Breast epithelium (tissue), 3 donors: Measurements from ENCODE around the gene ERGIC1.

Experiments used
- POLR2A ChIP-seq: fragments of 450-650 bp; IDR thresholded peaks from one replicate; pipeline ENCODE4 v1.6.1; 2016; ENCODE audit warnings: antibody characterized with exemption, mild to moderate bottlenecking, moderate library complexity
- POLR2AphosphoS5 ChIP-seq, 3 donors: sonication (generic); formaldehyde crosslinking; IDR thresholded peaks; one replicate each; pipeline ENCODE4 v1.6.1; 2017; ENCODE audit warnings: antibody characterized with exemption in 3 of 3
- TF ChIP-seq, protein P1 (sequence below), 3 donors: fragments of 450-650 bp; IDR thresholded peaks; one replicate each; pipeline ENCODE4 v1.5.1; 2016 to 2017; ENCODE audit warnings: antibody characterized with exemption in 3 of 3, mild to moderate bottlenecking in 3 of 3, moderate library complexity in 3 of 3

- TF ChIP-seq, protein P1, sequence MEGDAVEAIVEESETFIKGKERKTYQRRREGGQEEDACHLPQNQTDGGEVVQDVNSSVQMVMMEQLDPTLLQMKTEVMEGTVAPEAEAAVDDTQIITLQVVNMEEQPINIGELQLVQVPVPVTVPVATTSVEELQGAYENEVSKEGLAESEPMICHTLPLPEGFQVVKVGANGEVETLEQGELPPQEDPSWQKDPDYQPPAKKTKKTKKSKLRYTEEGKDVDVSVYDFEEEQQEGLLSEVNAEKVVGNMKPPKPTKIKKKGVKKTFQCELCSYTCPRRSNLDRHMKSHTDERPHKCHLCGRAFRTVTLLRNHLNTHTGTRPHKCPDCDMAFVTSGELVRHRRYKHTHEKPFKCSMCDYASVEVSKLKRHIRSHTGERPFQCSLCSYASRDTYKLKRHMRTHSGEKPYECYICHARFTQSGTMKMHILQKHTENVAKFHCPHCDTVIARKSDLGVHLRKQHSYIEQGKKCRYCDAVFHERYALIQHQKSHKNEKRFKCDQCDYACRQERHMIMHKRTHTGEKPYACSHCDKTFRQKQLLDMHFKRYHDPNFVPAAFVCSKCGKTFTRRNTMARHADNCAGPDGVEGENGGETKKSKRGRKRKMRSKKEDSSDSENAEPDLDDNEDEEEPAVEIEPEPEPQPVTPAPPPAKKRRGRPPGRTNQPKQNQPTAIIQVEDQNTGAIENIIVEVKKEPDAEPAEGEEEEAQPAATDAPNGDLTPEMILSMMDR (IDR thresholded peaks at IDR 0.05): no peak
- no peak for TF ChIP-seq POLR2A
- no peak for TF ChIP-seq POLR2AphosphoS5 (IDR thresholded peaks at IDR 0.05)
These were observed 40.2 kb upstream of the ERGIC1 start for GRCh38 chr5:172793577-172794488.
